Activated naive CD4-positive, alpha-beta T cell treated with anti-CD3 and anti-CD28 coated beads, Interleukin-2, amount 50 U/mL, for 72 hours (primary cell): ENCODE measurements around the gene PCSK5. TPM values are rescaled to one million over a fixed set of nuclear protein-coding genes. Genes with fewer than 3 reads are reported as not detected.

ENCODE experiments used
- ATAC-seq, 2 donors: fragments of 150-1000 bp; cut with Tn5 transposase; 2 replicates each; pipeline ENCODE4 v1.10.0; 2021; ENCODE audit warnings: mild to moderate bottlenecking in 2 of 2, moderate library complexity in 2 of 2
- DNase-seq, 2 donors: peaks; one replicate each; pipeline ENCODE4 v3.0.0; 2021 to 2022; ENCODE audit warnings: low spot score in 2 of 2
- H3K27ac Mint-ChIP-seq, 2 donors: one replicate each; pipeline ENCODE4 v1.8.0; 2022; ENCODE audit warnings: mild to moderate bottlenecking in 2 of 2, mixed read lengths in 2 of 2
- H3K36me3 Mint-ChIP-seq, 2 donors: one replicate each; pipeline ENCODE4 v1.8.0; 2022; ENCODE audit warnings: mixed read lengths in 2 of 2
- H3K9me3 Mint-ChIP-seq, 2 donors: one replicate each; pipeline ENCODE4 v1.8.0; 2022; ENCODE audit warnings: mixed read lengths in 2 of 2
- total RNA-seq, 2 donors: library from RNA; stranded (reverse); gene quantifications; one replicate each; pipeline ENCODE4 v1.2.3, GENCODE V29; 2022

Gene PCSK5
- total RNA-seq, 2 donors from 2014 or later = 1.6 to 6.3 TPM

DNA sequence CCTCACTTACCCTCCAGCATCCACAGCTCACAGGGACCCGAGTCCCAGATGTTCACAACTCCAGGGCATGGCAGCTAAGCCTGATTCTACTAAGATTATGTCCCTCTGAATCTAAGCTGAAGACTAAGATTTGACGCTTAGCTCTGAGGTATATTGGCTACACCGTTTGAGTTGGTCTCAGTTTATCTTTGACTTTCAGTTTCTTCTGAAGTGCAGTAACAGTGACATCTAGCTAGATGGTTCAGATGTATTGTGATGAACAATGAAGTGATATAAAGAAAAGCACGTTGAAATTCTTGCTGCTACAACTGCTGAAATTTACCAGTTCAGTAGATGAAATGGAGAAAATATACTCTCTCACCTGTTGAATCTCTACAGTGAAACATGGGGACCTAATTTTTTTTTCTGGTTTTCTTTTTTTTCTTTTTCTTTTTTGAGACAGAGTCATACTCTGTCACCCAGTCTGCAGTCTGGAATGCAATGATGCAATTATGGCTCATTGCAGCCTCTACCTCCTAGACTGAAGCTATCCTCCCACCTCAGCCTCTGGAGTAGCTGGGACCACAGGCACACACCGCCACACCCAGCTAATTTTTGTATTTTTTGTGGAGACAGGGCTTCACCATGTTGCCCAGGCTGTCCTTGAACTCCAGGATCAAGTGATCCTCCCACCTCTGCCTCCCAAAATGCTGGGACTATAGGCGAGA lies 488.0 kb downstream of the PCSK5 start:
- ATAC-seq = no peak
- no peak for DNase-seq

GRCh38 chr9:76379494-76379893 lies 489.0 kb downstream of the PCSK5 start:
- DNase-seq (no peak), ATAC-seq (no peak)
- Mint-ChIP-seq H3K27ac (no peak overlapping the region), H3K36me3 (peaks cover under 1 to 7% of the 10 kb centered on the region in 2 donors), H3K9me3 (no peaks in the 10 kb centered on the region)

More for the DNA sequence above, 488.0 kb downstream of the PCSK5 start:
- H3K9me3 Mint-ChIP-seq = no peaks in the 10 kb centered on the region
- peaks cover 0 to 2% of the 10 kb centered on the region in 2 donors for H3K36me3 Mint-ChIP-seq
- no peak overlapping the region for H3K27ac Mint-ChIP-seq

GRCh38 chr9:76390656-76391055 lies 500.2 kb downstream of the PCSK5 start:
- DNase-seq (no peak), ATAC-seq (no peak)
- peaks cover 7 to 16% of the 10 kb centered on the region in 2 donors for H3K36me3 Mint-ChIP-seq
- peaks cover 0 to 5% of the 10 kb centered on the region in 2 donors for H3K9me3 Mint-ChIP-seq
- H3K27ac Mint-ChIP-seq = no peak overlapping the region

GRCh38 chr9:76394195-76394959 lies 503.9 kb downstream of the PCSK5 start, which contains the start of gene RFK:
RFK (minus strand) TSS chr9:76394426; CDS start chr9:76394171, 255 bp downstream.
- DNase-seq (peak; percentile 90 to 91), ATAC-seq (peak; percentile 82 to 93)
- H3K36me3 Mint-ChIP-seq = peaks cover 0 to 16% of the 10 kb centered on the region in 2 donors
- peak within 1 kb of the TSS; percentile 92 for H3K27ac Mint-ChIP-seq
- peaks cover 0 to 5% of the 10 kb centered on the region in 2 donors for H3K9me3 Mint-ChIP-seq

DNA sequence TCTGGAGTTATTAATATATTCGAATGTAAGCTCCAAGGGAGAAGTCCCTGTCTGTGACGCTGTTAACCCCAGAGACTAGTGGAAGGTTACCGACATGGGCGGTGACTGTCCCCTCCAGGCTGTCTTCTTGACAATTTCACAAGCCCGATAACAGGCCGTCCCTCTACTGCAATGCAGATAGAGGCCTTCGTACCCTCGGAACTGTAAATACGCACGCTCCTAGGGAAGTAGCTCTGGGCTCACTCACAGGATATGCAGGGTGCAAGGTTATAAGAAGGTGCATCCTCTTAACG lies 504.4 kb downstream of the PCSK5 start:
- ATAC-seq (peak; percentile 73 to 76), DNase-seq (peak in 1 of 2 donors; percentile 51)
- Mint-ChIP-seq H3K27ac (peak overlapping the region; percentile 92), H3K36me3 (peaks cover 0 to 16% of the 10 kb centered on the region in 2 donors), H3K9me3 (peaks cover 0 to 5% of the 10 kb centered on the region in 2 donors)

DNA sequence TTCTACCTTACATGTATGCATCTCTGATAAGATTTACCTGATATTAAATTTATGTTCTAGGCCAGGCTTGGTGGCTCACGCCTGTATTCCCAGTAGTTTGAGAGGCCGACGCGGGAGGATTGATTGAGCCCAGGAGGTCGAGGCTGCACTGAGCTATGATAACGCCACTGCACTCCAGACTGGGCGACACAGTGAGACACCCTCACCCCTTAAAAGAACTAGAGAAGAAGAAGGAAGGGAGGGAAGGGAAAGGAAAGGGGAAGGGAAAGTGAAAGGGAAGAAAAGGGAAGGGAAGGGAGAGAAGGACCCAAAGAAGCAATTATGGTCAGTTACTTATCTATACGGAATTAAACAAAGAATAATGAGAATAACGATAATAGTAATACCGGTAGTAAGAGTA lies 504.9 kb downstream of the PCSK5 start:
- Mint-ChIP-seq H3K9me3 (peaks cover 0 to 5% of the 10 kb centered on the region in 2 donors), H3K36me3 (peaks cover 0 to 16% of the 10 kb centered on the region in 2 donors), H3K27ac (peak overlapping the region in 1 of 2 donors; percentile 92)
- DNase-seq = no peak
- no peak for ATAC-seq

DNA sequence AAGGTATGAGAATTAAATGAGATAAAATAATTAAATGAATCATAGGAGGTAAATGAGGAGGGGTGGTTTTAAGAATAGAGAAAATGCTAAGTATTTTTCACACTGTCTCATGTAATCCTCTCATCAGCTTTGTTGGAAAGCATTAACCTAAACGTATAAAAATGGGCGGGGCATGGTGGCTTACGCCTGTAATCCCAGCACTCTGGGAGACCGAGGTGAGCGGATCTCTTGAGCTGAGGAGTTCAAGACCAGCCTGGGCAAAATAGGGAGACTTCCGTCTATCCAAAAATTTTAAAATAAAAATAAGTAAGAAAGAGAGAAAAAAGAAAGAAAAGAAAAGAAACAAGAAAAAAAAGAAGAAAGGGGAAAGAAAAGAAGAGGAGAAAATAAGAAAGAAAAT lies 505.7 kb downstream of the PCSK5 start:
- ATAC-seq (no peak), DNase-seq (no peak)
- Mint-ChIP-seq H3K36me3 (peaks cover 0 to 16% of the 10 kb centered on the region in 2 donors), H3K9me3 (peaks cover 0 to 5% of the 10 kb centered on the region in 2 donors), H3K27ac (no peak overlapping the region)

DNA sequence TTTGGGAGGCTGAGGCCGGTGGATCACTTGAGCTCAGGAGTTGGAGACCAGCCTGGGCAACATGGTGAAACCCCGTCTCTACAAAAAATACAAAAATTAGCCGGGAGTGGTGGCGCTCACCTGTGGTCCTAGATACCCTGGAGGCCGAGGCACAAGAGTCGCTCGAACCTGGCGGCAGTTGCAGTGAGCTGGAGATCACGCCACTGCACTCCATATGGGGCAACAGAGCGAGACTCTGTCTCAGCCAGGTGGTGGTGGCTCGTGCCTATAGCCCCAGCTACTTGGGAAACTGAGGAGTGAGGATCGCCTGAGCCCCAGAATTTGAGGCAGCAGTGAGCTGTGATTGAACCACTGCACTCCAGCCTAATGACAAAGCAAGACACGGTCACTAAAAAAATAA lies 506.1 kb downstream of the PCSK5 start:
- ATAC-seq (no peak), DNase-seq (no peak)
- peaks cover 0 to 5% of the 10 kb centered on the region in 2 donors for H3K9me3 Mint-ChIP-seq
- no peak overlapping the region for H3K27ac Mint-ChIP-seq
- H3K36me3 Mint-ChIP-seq = peaks cover 0 to 15% of the 10 kb centered on the region in 2 donors

DNA sequence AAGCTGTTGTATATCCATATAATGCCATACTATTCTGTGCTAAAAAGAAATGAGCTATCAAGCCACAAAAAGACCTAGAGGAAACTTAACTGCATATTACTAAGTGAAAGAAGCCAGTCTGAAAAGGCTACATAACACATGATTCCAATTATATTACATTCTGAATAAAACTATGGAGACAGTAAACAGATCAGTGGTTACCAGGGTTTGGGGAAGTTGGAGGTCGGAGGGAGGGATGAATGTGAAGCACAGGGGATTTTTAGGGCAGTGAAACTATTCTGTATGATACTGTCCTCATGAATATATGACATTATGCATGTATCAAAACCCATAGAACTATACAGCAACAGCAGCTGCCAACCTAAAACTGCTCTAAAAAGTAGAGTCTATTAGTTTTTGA lies 509.4 kb downstream of the PCSK5 start:
- no peak overlapping the region for H3K27ac Mint-ChIP-seq
- ATAC-seq (no peak), DNase-seq (no peak)
- no peaks in the 10 kb centered on the region for H3K9me3 Mint-ChIP-seq
- H3K36me3 Mint-ChIP-seq = no peaks in the 10 kb centered on the region

- peak in 1 of 2 donors; percentile 27 for ATAC-seq
- no peak overlapping the region for H3K27ac Mint-ChIP-seq
- no peak for DNase-seq
- no peaks in the 10 kb centered on the region for H3K36me3 Mint-ChIP-seq
- H3K9me3 Mint-ChIP-seq = no peaks in the 10 kb centered on the region
Observed at GRCh38 chr9:76400534-76401096, 510.1 kb downstream of the PCSK5 start.

- H3K9me3 Mint-ChIP-seq = no peaks in the 10 kb centered on the region
- no peak overlapping the region for H3K27ac Mint-ChIP-seq
- ATAC-seq (no peak), DNase-seq (no peak)
- H3K36me3 Mint-ChIP-seq = no peaks in the 10 kb centered on the region
Observed at GRCh38 chr9:76401176-76401575, 510.7 kb downstream of the PCSK5 start.

DNA sequence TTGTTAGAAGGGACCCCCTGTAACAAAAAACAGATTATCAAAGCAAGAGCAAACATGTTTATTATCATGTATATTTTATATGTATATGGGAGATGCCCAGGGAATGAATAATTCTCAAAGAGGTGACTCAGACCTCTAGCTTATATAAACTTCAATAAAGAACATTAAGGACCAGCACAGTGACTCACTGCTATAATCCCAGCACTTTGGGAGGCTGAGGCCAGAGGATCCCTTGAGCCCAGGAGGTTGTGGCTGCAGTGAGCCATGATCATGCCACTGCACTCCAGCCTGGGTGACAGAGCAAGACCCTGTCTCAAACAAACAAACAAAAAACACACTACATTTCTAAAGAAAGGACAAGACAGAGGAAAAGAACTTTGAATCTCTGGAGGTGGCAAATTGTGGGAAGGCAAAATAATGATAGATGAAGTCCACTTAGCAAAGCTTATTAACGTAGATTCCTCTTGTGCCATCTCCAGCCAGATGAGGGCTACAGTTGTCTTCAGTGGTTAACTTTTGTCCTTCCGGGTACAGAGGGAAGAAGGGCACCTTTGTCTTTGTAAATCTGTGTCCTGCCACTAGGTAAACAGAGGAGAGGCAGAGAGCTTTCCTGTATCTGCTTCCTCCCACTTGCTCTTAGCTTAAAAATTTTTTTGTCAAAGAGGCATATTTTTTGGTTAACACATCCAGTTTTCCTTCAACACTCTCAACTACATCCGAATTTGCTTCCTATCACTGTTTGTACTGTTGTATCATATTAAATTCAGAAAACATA lies 511.3 kb downstream of the PCSK5 start:
- no peaks in the 10 kb centered on the region for H3K36me3 Mint-ChIP-seq
- no peak for ATAC-seq
- DNase-seq = no peak
- no peak overlapping the region for H3K27ac Mint-ChIP-seq
- H3K9me3 Mint-ChIP-seq = no peaks in the 10 kb centered on the region

DNA sequence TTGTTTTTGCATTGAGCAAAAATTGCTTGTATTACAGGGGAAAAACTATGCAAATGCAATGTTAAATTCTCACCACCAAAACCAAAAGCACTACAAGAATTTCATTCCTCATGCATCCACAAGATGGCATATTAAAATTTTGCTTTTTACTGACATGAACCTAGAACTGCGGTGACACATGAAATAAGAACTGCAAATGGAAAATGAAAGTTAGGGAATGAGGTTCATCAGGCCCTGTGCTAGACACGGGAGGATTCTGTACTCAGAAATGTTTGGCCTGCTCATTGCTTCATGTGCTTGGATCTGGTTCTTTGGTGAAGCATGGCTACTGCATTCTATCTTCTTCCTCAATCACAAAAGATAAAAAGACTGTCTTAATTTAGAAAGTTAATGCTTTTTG lies 512.9 kb downstream of the PCSK5 start:
- DNase-seq (peak in 1 of 2 donors; percentile 22), ATAC-seq (peak; percentile 97 to 99)
- no peaks in the 10 kb centered on the region for H3K9me3 Mint-ChIP-seq
- peak overlapping the region; percentile 75 to 91 for H3K27ac Mint-ChIP-seq
- no peaks in the 10 kb centered on the region for H3K36me3 Mint-ChIP-seq

DNA sequence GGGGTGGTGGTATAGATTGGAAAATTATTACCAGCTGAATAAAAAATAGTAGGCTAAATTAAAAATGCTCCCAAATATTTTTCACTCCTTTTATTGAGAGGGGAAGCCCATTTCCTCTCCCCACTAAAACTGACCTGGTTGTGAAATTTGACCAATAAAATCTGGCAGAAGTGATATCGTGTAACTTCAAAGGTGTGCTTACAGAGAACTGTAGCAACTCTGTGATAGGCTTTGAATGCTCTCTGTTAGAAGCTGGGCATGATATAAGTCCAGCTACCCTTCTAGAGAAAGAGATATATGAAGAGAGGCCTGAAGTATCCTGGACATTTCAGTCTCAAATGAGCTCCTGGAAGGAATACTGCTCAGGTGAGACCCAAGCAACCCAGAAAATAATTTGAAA lies 513.9 kb downstream of the PCSK5 start:
- ATAC-seq (no peak), DNase-seq (no peak)
- H3K27ac Mint-ChIP-seq = no peak overlapping the region
- H3K36me3 Mint-ChIP-seq = no peaks in the 10 kb centered on the region
- H3K9me3 Mint-ChIP-seq = no peaks in the 10 kb centered on the region

DNA sequence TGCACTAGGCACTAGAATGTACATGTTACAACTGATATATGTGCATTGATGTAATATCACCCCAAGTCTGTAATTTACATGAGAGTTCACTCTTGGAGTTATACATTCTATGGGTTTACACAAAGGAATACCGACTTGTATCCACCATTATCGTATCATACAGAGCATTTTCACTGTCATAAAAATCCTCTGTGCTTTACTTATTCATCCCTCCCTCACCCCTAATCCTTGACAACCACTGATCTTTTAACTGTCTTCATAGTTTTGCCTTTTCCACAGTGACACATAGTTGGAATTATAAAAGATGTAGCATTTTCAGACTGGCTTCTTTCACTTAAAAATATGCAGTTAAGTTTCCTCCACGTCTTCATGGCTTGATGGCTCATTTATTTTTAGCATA lies 514.9 kb downstream of the PCSK5 start:
- Mint-ChIP-seq H3K27ac (no peak overlapping the region), H3K36me3 (no peaks in the 10 kb centered on the region), H3K9me3 (no peaks in the 10 kb centered on the region)
- ATAC-seq = no peak
- DNase-seq = no peak

DNA sequence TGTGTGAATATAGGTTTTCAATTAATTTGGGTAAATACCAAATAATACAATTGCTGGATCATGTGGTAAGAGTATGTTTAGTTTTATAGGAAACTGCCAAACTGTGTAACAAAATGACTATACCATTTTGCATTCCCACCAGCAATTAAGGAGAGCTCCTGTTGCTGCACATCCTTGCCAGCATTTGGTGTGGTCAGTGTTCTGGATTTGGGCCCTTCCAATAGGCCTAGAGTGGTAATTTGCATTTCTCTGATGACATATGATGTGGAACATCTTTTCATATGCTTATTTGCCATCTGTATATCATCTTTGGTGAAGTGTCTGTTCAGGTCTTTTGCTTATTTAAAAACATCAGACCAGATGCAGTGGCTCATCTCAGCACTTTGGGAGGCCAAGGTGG lies 515.4 kb downstream of the PCSK5 start:
- Mint-ChIP-seq H3K36me3 (no peaks in the 10 kb centered on the region), H3K27ac (no peak overlapping the region), H3K9me3 (no peaks in the 10 kb centered on the region)
- no peak for ATAC-seq
- DNase-seq = no peak
